Thymus (tissue), 11 donors: Measurements from ENCODE around the gene ZNF646. TPM values are rescaled to one million over a fixed set of nuclear protein-coding genes. Genes with fewer than 3 reads are reported as not detected.

ENCODE experiments used
- DNase-seq, 9 donors: peaks; one replicate each; pipeline ENCODE4 v3.0.0-alpha.2; 2013; ENCODE audit warnings: low spot score in 9 of 9, low read depth in 6 of 9, missing footprints in 1 of 9
- H3K27ac ChIP-seq, 2 donors: one replicate each; pipeline ENCODE4 v1.5.1; 2013; ENCODE audit warnings: control low read depth in 1 of 2, low read depth in 1 of 2, low read length in 1 of 2, mild to moderate bottlenecking in 1 of 2, moderate library complexity in 1 of 2
- H3K27me3 ChIP-seq, 2 donors: one replicate each; pipeline ENCODE4 v1.5.1; 2013; ENCODE audit warnings: low read length in 1 of 2; ENCODE audit not compliant: control insufficient read depth in 2 of 2, insufficient read depth in 1 of 2
- H3K36me3 ChIP-seq, 2 donors: one replicate each; pipeline ENCODE4 v1.5.1; 2013; ENCODE audit warnings: low read length in 1 of 2, mild to moderate bottlenecking in 1 of 2, moderate library complexity in 1 of 2; ENCODE audit not compliant: control insufficient read depth in 2 of 2, insufficient read depth in 2 of 2
- H3K4me1 ChIP-seq, 2 donors: one replicate each; pipeline ENCODE4 v1.5.1; 2013; ENCODE audit warnings: low read length in 2 of 2; ENCODE audit not compliant: control insufficient read depth in 2 of 2, insufficient read depth in 2 of 2
- H3K4me3 ChIP-seq, 2 donors: one replicate each; pipeline ENCODE4 v1.5.1; 2013; ENCODE audit warnings: low read length in 2 of 2, control low read depth in 1 of 2, mild to moderate bottlenecking in 1 of 2
- H3K9me3 ChIP-seq, 2 donors: one replicate each; pipeline ENCODE4 v1.5.1; 2013; ENCODE audit warnings: low read length in 1 of 2, mild to moderate bottlenecking in 1 of 2; ENCODE audit not compliant: control insufficient read depth in 2 of 2, insufficient read depth in 1 of 2
- WGBS: extraction: QIAGEN DNeasy Blood & Tissue Kit; methylation state at CpG from one replicate; pipeline ENCODE4 v1.1.7; 2013; 5-methylcytosine and 5-hydroxymethylcytosine counted together
- polyA plus RNA-seq: library from polyadenylated mRNA; stranded (reverse); fragments of 200-250 nt; gene quantifications from one replicate; pipeline ENCODE4 v1.2.3, GENCODE V29; 2013
- total RNA-seq: library from RNA; stranded (reverse); fragments of 120-200 nt; gene quantifications from one replicate; pipeline ENCODE4 v1.2.4, GENCODE V29; 2013
- donor health status: healthy.

Gene ZNF646
- total and polyA plus RNA-seq, 2 donors, result 8.1 to 12.7 TPM

GRCh38 chr16:31109622-31110021 lies 35.4 kb downstream of the ZNF646 start:
- WGBS, result 97% methylated on average over 12 of the region's 12 CpGs
- H3K4me3 ChIP-seq, result no peak overlapping the region
- H3K9me3 ChIP-seq, result no peaks in the 10 kb centered on the region
- H3K36me3 ChIP-seq, result peaks cover 22 to 37% of the 10 kb centered on the region in 2 donors
- no peak overlapping the region for H3K27ac ChIP-seq
- DNase-seq, result no peak
- peaks cover 15 to 18% of the 10 kb centered on the region in 2 donors for H3K4me1 ChIP-seq
- H3K27me3 ChIP-seq, result no peaks in the 10 kb centered on the region

GRCh38 chr16:31110106-31111034 lies 36.1 kb downstream of the ZNF646 start:
- no peak for DNase-seq
- peaks cover 22 to 37% of the 10 kb centered on the region in 2 donors for H3K36me3 ChIP-seq
- H3K9me3 ChIP-seq, result no peaks in the 10 kb centered on the region
- peaks cover 15 to 18% of the 10 kb centered on the region in 2 donors for H3K4me1 ChIP-seq
- no peak overlapping the region for H3K4me3 ChIP-seq
- H3K27me3 ChIP-seq, result no peaks in the 10 kb centered on the region
- 94% methylated on average over 26 of the region's 26 CpGs for WGBS
- H3K27ac ChIP-seq, result no peak overlapping the region

GRCh38 chr16:31111881-31112466 lies 37.8 kb downstream of the ZNF646 start:
- no peak for DNase-seq

GRCh38 chr16:31112711-31113110 lies 38.5 kb downstream of the ZNF646 start:
- Histone ChIP-seq H3K9me3 (no peaks in the 10 kb centered on the region), H3K4me3 (no peak overlapping the region), H3K36me3 (peaks cover 22 to 37% of the 10 kb centered on the region in 2 donors), H3K27me3 (no peaks in the 10 kb centered on the region), H3K4me1 (peaks cover 10 to 16% of the 10 kb centered on the region in 2 donors), H3K27ac (no peak overlapping the region)
- DNase-seq, result no peak
- WGBS, result over 99% methylated on average over 2 of the region's 2 CpGs

More at GRCh38 chr16:31111881-31112466, 37.8 kb downstream of the ZNF646 start:
- H3K36me3 ChIP-seq, result peaks cover 22 to 37% of the 10 kb centered on the region in 2 donors
- no peaks in the 10 kb centered on the region for H3K9me3 ChIP-seq
- no peak overlapping the region for H3K27ac ChIP-seq
- H3K27me3 ChIP-seq, result no peaks in the 10 kb centered on the region
- WGBS, result 97% methylated on average over 23 of the region's 23 CpGs
- no peak overlapping the region for H3K4me3 ChIP-seq
- peaks cover 12 to 16% of the 10 kb centered on the region in 2 donors for H3K4me1 ChIP-seq

- DNase-seq, result no peak
- 59% methylated on average over 5 of the region's 5 CpGs for WGBS
- no peaks in the 10 kb centered on the region for H3K9me3 ChIP-seq
- H3K4me1 ChIP-seq, result peaks cover 8 to 17% of the 10 kb centered on the region in 2 donors
- no peak overlapping the region for H3K4me3 ChIP-seq
- H3K27me3 ChIP-seq, result no peaks in the 10 kb centered on the region
- H3K27ac ChIP-seq, result peak overlapping the region; percentile 18 to 25
- H3K36me3 ChIP-seq, result peaks cover 22 to 37% of the 10 kb centered on the region in 2 donors
These were observed 39.2 kb downstream of the ZNF646 start for GRCh38 chr16:31113121-31114120.

- DNase-seq, result no peak
- Histone ChIP-seq H3K36me3 (peaks cover 30 to 35% of the 10 kb centered on the region in 2 donors), H3K27me3 (no peaks in the 10 kb centered on the region), H3K9me3 (no peaks in the 10 kb centered on the region), H3K4me3 (no peak overlapping the region), H3K27ac (peak overlapping the region in 1 of 2 donors; percentile 25), H3K4me1 (peaks cover 5 to 16% of the 10 kb centered on the region in 2 donors)
- WGBS, result 98% methylated on average over 8 of the region's 8 CpGs
These were observed 40.2 kb downstream of the ZNF646 start for GRCh38 chr16:31114468-31114867.

GRCh38 chr16:31117384-31118222 lies 43.4 kb downstream of the ZNF646 start, which contains the start of gene KAT8:
KAT8 (plus strand) TSS chr16:31117664; CDS start chr16:31117682, 18 bp downstream.
- Histone ChIP-seq H3K27ac (peak within 1 kb of the TSS; percentile 83 to 99), H3K36me3 (peaks cover 29 to 36% of the 10 kb centered on the region in 2 donors), H3K27me3 (no peaks in the 10 kb centered on the region), H3K4me3 (peak within 1 kb of the TSS; percentile 69 to 94), H3K9me3 (no peaks in the 10 kb centered on the region), H3K4me1 (peaks cover 5 to 16% of the 10 kb centered on the region in 2 donors)
- DNase-seq, result peak; percentile 85 to 99 (median 95)
- under 1% methylated on average over 68 of the region's 68 CpGs for WGBS
